HG02588 (cell line): ENCODE measurements around the gene NECAB2.

Experiments used
- ATAC-seq: cut with Tn5 transposase; IDR thresholded peaks from one replicate; pipeline ENCODE4 v1.9.1; 2021; ENCODE audit warnings: mild to moderate bottlenecking, moderate library complexity; ENCODE audit not compliant: unreplicated experiment

Gene NECAB2

DNA sequence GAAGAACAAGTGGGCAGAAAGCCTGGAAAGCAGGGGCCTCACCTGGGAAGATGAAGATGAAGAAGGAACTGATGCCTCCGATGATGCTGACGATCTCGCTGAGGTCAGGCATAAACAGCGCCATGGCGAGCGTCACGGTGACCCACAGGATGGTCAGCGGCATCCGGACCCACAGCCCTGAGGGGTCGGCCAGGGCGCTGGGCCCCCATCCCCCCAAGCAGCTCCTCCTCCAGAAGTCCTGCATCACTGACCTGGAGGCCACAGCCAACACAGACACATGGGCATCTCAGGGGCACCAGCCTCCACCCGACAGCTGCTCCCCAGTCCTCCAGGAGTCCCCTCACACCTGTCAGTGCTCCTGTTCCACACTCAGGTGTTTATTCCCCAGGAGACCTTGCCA, 48.4 kb downstream of the NECAB2 start:
- no peak for ATAC-seq

DNA sequence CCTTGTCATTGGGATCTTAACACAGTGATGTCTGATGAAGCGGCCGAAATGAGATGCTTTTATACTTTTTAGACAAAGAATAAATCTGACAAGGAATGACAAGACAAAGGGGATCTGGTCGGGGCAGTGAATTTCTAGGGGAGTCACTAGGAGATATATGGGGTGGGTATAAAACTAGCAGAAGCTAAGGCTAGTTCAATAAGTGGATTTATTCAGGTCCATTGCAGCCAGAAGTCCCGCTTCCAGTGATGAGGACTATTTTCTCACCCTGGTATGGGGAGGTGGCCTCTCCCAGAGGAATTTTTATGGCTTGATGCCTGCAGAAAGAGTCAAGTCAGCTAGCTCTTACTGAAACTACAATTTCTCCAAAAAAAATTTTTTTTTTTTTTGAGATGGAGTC, 50.7 kb downstream of the NECAB2 start:
- ATAC-seq = no peak

DNA sequence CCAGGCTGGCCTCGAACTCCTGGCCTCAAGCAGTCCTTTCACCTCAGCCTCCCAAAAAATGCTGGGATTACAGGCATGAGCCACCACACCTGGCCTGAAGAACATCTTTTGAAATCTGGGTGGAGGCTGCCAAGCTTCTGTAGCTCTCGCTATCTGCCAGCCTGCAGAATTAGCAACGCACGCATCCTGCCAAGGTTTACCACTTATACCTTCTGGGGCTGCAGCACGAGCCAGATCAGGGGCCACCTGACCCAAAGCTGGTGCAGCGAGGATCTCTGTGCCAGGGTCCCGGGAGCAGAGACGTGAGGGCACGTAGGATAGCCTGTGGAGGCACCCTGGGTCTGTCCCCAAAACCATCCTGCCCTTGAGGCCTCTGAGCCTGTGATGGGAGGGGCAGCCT, 52.3 kb downstream of the NECAB2 start:
- no peak for ATAC-seq

GRCh38 chr16:84021488-84021887, 53.4 kb downstream of the NECAB2 start:
- no peak for ATAC-seq

GRCh38 chr16:84022644-84023043, 54.6 kb downstream of the NECAB2 start:
- no peak for ATAC-seq

DNA sequence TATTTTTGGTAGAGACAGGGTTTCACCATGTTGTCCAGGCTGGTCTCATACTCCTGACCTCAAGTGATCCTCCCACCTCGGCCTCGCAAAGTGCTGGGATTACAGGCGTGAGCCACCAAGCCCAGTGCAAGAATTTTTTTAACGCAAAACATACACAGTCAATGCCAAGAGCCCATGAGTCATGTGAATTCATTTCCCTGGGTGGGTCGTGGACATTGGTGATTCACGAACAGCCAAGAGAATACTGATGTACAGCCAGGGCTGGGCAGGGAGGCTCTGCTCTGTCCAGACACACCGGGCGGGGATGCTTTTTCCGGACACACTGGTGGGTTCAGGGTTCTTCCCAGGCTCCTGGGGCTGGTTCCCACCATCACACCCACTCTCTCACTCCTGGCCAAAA, 56.8 kb downstream of the NECAB2 start:
- no peak for ATAC-seq

GRCh38 chr16:84026606-84027005, 58.6 kb downstream of the NECAB2 start:
- ATAC-seq = no peak

DNA sequence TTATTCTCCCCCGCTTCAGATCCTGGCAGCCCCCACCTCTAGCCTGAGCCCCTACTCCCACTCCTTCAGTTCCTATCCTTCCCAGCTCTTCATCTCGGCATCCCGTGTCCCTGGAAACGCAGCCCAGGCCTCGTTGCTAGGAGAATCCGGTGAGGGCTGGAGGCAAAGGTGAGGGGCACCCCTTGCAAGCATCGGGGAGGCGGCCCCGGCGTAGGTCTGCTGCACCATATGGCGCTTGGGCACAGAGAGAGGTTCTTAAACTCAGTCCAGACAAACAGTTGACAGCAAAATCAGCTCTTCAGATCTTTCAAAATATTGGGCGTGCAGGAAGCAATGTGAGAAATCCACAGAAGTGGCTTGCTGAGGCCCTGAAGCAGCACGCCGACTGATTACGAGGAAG, 59.6 kb downstream of the NECAB2 start:
- no peak for ATAC-seq

GRCh38 chr16:84029297-84030047, 61.4 kb downstream of the NECAB2 start:
- no peak for ATAC-seq

DNA sequence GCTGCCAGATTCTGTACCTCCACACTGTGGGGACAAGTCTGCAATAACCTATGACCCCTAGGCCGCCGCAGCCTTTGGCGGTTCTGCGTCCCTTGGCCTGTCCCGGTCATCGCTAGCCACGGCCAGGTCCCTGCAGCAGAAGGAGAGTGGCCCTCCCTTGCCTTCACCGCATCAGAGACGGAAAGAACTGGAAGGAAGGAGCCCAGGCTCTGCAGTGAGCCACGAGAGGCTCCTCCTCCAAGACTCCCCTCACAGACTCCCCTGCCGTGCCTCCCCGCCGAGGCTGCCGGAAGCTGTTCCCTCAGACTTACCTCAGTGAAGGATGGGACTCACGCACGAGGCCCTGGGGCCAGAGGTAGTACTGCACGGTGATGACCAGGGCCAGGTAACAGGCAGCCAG, 63.5 kb downstream of the NECAB2 start:
- ATAC-seq = no peak

DNA sequence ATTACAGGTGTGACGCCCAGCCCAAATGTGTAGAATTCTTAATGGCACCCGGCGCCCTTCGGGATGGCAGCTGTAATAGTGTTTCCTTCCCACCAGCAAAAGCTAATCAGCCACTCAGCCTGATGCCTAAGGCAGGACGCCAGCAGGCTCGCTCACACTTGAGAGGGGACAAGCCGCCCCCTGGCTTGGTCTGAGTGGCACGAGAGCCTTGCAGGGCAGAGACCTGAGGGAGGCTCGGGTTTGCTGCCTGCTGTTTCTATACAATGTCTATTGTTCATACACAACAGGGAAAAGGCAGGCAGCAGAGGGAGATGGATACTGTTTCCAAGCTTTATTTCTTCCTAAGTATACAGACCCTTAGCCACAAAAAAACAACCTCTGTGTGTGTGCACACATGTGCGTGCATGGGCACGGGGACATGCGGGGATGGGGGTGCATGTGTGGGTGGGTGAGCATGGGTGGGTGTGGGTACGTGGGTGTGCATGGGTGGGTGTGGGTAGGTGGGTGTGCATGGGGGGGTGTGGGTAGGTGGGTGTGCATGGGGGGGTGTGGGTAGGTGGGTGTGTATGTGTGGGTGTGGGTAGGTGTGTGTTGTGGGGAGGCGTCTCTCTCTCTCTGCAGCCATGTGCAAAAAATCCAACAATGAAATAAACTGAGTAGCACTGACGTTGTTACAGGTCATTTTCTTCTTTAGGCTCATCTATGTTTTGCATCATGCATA, 64.6 kb downstream of the NECAB2 start:
- ATAC-seq = no peak

- ATAC-seq = no peak
Observed at GRCh38 chr16:84033251-84034195, 65.5 kb downstream of the NECAB2 start.

DNA sequence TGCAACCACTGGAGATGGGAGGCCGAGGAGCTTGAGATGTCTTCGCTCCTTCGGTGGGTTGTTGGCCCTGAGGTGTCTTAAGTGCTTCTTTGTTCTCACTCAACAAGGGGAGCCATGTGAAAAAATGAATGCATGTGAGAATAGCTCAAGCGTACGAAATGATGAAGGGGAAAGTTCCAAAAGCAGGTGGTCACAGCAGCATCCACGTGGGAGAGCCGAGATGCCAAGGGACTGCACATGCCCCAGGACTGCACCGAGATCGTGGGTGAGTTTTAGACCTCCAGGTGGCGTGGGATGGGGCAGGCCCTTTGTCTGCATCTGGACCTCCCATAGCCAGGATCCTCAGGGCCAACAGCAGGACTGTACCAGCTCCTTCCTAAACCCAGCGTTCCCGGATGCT, 66.5 kb downstream of the NECAB2 start:
- ATAC-seq = no peak

GRCh38 chr16:84036131-84036530, 68.1 kb downstream of the NECAB2 start:
- ATAC-seq = no peak

- ATAC-seq = no peak
Observed at GRCh38 chr16:84036982-84037425, 69.0 kb downstream of the NECAB2 start.

DNA sequence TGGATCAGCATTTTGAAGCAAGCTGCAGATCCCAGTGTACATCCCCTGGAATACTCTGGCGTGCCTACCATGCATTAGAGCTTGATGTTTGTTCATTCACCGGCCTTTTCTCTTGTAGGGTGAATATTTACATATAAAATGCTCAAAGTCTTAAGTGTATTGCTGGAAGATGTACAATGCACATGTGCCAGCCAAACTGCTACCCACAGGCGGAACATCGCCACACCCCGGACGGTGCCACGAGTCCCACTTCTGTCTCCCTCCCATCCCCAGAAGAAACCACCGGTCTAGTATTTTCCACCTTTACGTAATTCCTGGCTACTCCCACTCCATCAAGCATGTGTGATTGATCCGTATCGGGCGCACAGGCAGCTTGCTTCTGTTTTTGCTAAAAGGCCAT, 70.4 kb downstream of the NECAB2 start:
- ATAC-seq = no peak

- ATAC-seq = no peak
Observed at GRCh38 chr16:84039696-84040095, 71.7 kb downstream of the NECAB2 start.

- no peak for ATAC-seq
Observed at GRCh38 chr16:84040226-84040822, 72.3 kb downstream of the NECAB2 start.

DNA sequence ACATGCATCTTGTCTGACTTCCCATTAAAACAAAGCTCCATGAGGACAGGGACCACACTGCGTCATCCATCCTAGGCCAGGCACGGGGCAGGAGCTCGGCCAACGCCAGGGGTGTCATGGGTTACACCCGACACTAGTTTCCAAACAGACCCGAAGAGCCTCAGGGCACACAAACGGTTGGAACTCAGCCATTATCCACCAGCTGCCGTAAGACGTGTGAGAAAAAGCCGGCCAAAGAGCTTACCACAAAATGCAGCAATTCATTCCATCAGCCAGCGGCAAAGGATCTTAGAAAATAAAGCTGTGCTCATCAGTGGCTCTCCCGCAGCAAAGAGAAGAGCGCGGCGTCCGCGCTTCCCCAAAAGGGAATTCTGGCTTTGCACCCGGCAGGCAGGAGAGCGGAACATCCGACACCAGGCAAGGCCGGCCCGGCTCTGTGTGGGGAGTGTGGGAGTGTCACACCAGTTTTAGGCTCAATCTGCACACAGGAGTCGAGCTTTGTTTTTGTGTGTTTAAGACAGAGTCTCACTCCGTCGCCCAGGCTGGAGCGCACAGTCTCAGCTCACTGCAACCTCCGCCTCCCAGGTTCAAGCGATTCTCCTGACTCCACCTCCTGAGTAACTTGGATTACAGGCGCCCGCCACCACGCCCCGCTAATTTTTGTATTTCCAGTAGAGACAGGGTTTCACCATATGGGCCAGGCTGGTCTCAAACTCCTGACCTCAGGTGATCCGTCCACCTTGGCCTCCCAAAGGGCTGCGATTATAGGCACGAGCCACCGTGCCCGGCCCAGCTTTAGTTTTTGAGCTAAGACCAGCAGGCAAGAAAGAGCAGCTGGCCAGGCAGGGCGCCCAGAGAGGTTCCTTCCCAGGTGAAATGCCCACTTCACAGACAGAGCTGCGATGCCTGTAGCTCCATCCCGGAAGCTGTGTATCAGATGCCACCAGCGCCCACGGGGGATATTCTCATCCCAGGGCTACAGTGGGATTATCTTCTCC, 73.1 kb downstream of the NECAB2 start:
- ATAC-seq = no peak

DNA sequence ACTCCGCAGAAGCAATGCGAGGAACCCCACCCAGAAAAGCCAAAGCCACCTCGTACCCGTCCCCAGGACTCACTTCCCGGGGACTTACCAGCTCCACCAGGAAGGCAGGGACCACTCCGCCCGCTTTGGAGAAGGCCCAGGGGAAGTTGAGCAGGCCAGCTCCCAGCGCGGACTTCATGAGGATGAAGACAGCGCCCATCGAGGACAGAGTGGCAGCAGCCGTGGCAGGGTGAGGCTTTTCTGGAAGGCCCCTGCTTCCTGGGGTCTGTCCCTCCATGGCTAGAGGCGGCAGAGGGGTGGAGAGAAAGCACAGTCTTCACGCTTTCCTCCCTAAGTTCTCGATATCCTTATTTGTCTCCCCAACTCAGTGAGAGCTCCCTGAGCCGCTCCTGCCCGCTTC, 73.8 kb downstream of the NECAB2 start:
- no peak for ATAC-seq
